HepG2 (cell line): ENCODE data around the gene RERG.

Source experiments
- CBX1 ChIP-seq: IDR thresholded peaks from one replicate; pipeline ENCODE4 v1.6.1; 2016; ENCODE audit warnings: antibody characterized with exemption, low read depth
- ELK4 ChIP-seq: sonication (generic); formaldehyde crosslinking; IDR thresholded peaks from 2 replicates; pipeline ENCODE4 v1.9.0; 2021; ENCODE audit warnings: missing genetic modification reagents, borderline replicate concordance
- FOXK2 ChIP-seq: fragments of 450-650 bp; IDR thresholded peaks from 2 replicates; pipeline ENCODE4 v1.6.1; 2016

DNA sequence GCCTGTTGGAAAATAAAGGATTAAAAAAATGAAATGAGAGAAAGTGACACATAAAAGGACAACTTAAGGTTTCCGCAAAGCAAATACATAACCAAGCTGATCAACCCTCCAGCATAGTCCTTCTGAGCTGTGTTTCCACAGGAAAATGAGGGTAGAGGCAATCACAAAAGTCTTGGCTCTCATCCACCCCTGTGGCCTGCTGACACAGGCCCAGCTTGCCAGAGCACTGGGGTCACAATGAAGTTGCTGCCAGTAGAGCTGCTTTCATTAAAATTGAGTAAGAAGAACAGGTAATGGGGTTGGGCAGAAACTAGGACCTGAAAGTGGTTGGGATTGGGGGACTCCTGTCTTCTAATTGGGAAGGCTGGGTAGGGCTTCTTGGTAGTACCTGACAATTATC lies 65.9 kb downstream of the RERG start:
- TF ChIP-seq FOXK2 (no peak), CBX1 (no peak), ELK4 (CRISPR knock-in tag) (no peak)
